ENCODE data around the gene SOCS1. TPM values are rescaled to one million over a fixed set of nuclear protein-coding genes. Genes with fewer than 3 reads are reported as not detected.

The SOCS1 gene
- total and polyA plus RNA-seq, 4 donors = 1.8 to 10.9 (median 2.3) TPM

DNA sequence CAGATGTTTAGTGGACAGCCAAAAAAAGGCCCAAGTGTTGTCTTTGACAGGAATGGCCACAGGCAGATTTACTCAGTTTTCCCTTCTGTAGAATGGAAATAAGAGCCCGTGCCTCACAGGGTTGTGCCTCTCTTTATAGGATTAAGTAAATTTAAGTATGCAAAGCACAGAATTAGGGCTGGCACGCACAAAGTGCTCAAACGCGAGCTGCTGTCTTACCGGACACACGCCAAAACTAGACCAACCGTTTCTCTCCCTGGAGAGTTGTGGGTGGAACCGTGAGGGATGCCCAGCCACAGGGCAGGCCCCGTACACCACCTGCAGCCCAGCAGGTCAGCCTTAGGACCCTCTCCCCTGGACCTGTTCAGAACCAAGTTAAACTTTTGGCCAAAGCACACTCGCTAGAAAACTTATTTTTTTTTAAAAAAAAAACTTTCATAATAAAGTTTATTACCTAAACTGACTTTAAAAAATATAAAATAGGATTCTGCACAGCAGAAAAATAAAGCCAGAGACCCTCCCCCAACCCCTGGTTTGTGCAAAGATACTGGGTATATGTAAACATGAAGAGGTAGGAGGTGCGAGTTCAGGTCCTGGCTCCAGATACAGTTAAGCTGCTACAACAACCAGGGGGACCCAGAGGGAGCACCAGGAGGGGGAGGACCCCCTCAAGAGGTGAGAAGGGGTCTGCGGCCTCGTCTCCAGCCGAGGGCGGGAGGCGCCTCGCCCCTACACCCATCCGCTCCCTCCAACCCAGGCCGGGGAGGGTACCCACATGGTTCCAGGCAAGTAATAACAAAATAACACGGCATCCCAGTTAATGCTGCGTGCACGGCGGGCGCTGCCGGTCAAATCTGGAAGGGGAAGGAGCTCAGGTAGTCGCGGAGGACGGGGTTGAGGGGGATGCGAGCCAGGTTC, 1.8 kb downstream of the SOCS1 start:
- Histone ChIP-seq H3K4me1 (ENCODE audit: control insufficient read depth in 4 of 4, insufficient read depth in 4 of 4, low read length in 3 of 4) (peaks cover 10 to 38% (median 25%) of the 10 kb centered on the region in 4 donors), H3K9ac (ENCODE audit: low read depth in 1 of 2, low read length in 2 of 2) (no peak overlapping the region), H3K36me3 (ENCODE audit: control insufficient read depth in 4 of 4, insufficient read depth in 3 of 4, low read depth in 1 of 4, low read length in 3 of 4) (peaks cover 0 to 1% (median 0%) of the 10 kb centered on the region in 4 donors), H3K4me3 (ENCODE audit: low read depth in 1 of 3, low read length in 3 of 3) (peak overlapping the region; percentile 62 to 76 (median 67)), H3K9me3 (ENCODE audit: control insufficient read depth in 4 of 4, low read length in 3 of 4) (no peaks in the 10 kb centered on the region), H3K27me3 (ENCODE audit: control insufficient read depth in 4 of 4, insufficient read depth in 4 of 4, low read length in 3 of 4) (no peaks in the 10 kb centered on the region), H3K27ac (ENCODE audit: low read depth in 1 of 2, low read length in 2 of 2) (peak overlapping the region in 1 of 2 donors; percentile 36)
- TF ChIP-seq HNF4G (IDR thresholded peaks at IDR 0.05) (no peak), GABPA (IDR thresholded peaks at IDR 0.05 in 1 of 2, conservative IDR thresholded peaks at IDR 0.05 in 1 of 2) (no peak), JUND (IDR thresholded peaks at IDR 0.05) (no peak), HNF4A (conservative IDR thresholded peaks at IDR 0.05) (no peak), FOXA1 (IDR thresholded peaks at IDR 0.05) (no peak), EGR1 (IDR thresholded peaks at IDR 0.05; ENCODE audit: low read depth in 2 of 2) (no peak), YY1 (IDR thresholded peaks at IDR 0.05) (no peak), RAD21 (IDR thresholded peaks at IDR 0.05) (no peak), RXRA (IDR thresholded peaks at IDR 0.05) (no peak), SP1 (IDR thresholded peaks at IDR 0.05) (no peak), NR2F2 (IDR thresholded peaks at IDR 0.05) (no peak), FOXA2 (IDR thresholded peaks at IDR 0.05) (no peak), TAF1 (conservative IDR thresholded peaks at IDR 0.05) (no peak)
- TF ChIP-seq, protein P1, sequence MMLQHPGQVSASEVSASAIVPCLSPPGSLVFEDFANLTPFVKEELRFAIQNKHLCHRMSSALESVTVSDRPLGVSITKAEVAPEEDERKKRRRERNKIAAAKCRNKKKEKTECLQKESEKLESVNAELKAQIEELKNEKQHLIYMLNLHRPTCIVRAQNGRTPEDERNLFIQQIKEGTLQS (IDR thresholded peaks at IDR 0.05) = no peak
- TF ChIP-seq, protein P2, sequence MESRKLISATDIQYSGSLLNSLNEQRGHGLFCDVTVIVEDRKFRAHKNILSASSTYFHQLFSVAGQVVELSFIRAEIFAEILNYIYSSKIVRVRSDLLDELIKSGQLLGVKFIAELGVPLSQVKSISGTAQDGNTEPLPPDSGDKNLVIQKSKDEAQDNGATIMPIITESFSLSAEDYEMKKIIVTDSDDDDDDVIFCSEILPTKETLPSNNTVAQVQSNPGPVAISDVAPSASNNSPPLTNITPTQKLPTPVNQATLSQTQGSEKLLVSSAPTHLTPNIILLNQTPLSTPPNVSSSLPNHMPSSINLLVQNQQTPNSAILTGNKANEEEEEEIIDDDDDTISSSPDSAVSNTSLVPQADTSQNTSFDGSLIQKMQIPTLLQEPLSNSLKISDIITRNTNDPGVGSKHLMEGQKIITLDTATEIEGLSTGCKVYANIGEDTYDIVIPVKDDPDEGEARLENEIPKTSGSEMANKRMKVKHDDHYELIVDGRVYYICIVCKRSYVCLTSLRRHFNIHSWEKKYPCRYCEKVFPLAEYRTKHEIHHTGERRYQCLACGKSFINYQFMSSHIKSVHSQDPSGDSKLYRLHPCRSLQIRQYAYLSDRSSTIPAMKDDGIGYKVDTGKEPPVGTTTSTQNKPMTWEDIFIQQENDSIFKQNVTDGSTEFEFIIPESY (IDR thresholded peaks at IDR 0.05) = no peak
- TF ChIP-seq, protein P3, sequence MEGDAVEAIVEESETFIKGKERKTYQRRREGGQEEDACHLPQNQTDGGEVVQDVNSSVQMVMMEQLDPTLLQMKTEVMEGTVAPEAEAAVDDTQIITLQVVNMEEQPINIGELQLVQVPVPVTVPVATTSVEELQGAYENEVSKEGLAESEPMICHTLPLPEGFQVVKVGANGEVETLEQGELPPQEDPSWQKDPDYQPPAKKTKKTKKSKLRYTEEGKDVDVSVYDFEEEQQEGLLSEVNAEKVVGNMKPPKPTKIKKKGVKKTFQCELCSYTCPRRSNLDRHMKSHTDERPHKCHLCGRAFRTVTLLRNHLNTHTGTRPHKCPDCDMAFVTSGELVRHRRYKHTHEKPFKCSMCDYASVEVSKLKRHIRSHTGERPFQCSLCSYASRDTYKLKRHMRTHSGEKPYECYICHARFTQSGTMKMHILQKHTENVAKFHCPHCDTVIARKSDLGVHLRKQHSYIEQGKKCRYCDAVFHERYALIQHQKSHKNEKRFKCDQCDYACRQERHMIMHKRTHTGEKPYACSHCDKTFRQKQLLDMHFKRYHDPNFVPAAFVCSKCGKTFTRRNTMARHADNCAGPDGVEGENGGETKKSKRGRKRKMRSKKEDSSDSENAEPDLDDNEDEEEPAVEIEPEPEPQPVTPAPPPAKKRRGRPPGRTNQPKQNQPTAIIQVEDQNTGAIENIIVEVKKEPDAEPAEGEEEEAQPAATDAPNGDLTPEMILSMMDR (IDR thresholded peaks at IDR 0.05; ENCODE audit: low read depth, low read length, missing input control) = no peak
- TF ChIP-seq, protein P4, sequence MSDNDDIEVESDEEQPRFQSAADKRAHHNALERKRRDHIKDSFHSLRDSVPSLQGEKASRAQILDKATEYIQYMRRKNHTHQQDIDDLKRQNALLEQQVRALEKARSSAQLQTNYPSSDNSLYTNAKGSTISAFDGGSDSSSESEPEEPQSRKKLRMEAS (IDR thresholded peaks at IDR 0.05) = no peak
- TF ChIP-seq, protein P5, sequence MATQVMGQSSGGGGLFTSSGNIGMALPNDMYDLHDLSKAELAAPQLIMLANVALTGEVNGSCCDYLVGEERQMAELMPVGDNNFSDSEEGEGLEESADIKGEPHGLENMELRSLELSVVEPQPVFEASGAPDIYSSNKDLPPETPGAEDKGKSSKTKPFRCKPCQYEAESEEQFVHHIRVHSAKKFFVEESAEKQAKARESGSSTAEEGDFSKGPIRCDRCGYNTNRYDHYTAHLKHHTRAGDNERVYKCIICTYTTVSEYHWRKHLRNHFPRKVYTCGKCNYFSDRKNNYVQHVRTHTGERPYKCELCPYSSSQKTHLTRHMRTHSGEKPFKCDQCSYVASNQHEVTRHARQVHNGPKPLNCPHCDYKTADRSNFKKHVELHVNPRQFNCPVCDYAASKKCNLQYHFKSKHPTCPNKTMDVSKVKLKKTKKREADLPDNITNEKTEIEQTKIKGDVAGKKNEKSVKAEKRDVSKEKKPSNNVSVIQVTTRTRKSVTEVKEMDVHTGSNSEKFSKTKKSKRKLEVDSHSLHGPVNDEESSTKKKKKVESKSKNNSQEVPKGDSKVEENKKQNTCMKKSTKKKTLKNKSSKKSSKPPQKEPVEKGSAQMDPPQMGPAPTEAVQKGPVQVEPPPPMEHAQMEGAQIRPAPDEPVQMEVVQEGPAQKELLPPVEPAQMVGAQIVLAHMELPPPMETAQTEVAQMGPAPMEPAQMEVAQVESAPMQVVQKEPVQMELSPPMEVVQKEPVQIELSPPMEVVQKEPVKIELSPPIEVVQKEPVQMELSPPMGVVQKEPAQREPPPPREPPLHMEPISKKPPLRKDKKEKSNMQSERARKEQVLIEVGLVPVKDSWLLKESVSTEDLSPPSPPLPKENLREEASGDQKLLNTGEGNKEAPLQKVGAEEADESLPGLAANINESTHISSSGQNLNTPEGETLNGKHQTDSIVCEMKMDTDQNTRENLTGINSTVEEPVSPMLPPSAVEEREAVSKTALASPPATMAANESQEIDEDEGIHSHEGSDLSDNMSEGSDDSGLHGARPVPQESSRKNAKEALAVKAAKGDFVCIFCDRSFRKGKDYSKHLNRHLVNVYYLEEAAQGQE (IDR thresholded peaks at IDR 0.05) = no peak
- no peak for DNase-seq (ENCODE audit: low spot score)
- WGBS = 73% methylated on average over 29 of the region's 29 CpGs

Measured in liver (tissue), 9 donors.